Measurements from ENCODE around the gene MACROD2. TPM values are rescaled to one million over a fixed set of nuclear protein-coding genes. Genes with fewer than 3 reads are reported as not detected.

MACROD2 gene
- total RNA-seq, 1 donor from 2014 or later: 78.2 TPM

- Histone ChIP-seq H3K27ac (no peak overlapping the region), H3K4me3 (no peak overlapping the region), H3K9me3 (no peaks in the 10 kb centered on the region), H3K36me3 (no peaks in the 10 kb centered on the region), H3K27me3 (no peaks in the 10 kb centered on the region), H3K4me1 (peaks cover 8% of the 10 kb centered on the region)
- intact Hi-C loops (cut with DNase I): no loop called here
- ATAC-seq (no peak), DNase-seq (no peak)
- no peak for TF ChIP-seq CTCF (IDR thresholded peaks at IDR 0.05)
These were observed 712.7 kb downstream of the MACROD2 start for GRCh38 chr20:14707865-14708596.

- Histone ChIP-seq H3K4me3 (no peak overlapping the region), H3K27me3 (no peaks in the 10 kb centered on the region), H3K36me3 (no peaks in the 10 kb centered on the region), H3K27ac (no peak overlapping the region), H3K9me3 (no peaks in the 10 kb centered on the region), H3K4me1 (peaks cover 8% of the 10 kb centered on the region)
- intact Hi-C loops (cut with DNase I): no loop called here
- DNase-seq (no peak), ATAC-seq (no peak)
- TF ChIP-seq CTCF (IDR thresholded peaks at IDR 0.05): no peak
These were observed 714.1 kb downstream of the MACROD2 start for GRCh38 chr20:14709439-14709838.

DNA sequence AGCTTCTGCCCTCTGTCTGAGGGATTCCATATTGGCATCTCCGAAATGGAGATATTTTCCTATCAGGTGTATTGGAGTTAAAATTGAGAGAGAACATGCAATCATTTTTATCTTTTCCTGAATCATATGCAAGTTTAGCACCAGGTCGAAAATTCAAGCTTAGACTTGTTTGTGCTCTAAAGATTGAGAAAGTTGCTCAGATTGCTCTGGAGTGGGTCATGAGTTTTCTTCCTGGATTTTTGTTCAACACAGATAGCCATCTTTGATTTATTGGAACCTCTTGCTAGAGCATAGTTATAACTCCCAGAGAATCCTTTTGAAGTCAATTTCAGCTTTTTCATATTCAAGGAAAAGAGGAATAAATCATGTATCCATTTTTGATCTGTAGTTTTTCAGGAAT lies 715.6 kb downstream of the MACROD2 start:
- intact Hi-C loops (cut with DNase I): no loop called here
- Histone ChIP-seq H3K27ac (no peak overlapping the region), H3K36me3 (no peaks in the 10 kb centered on the region), H3K4me1 (peaks cover 8% of the 10 kb centered on the region), H3K27me3 (no peaks in the 10 kb centered on the region), H3K9me3 (no peaks in the 10 kb centered on the region), H3K4me3 (no peak overlapping the region)
- TF ChIP-seq CTCF (IDR thresholded peaks at IDR 0.05): no peak
- ATAC-seq (no peak), DNase-seq (no peak)

DNA sequence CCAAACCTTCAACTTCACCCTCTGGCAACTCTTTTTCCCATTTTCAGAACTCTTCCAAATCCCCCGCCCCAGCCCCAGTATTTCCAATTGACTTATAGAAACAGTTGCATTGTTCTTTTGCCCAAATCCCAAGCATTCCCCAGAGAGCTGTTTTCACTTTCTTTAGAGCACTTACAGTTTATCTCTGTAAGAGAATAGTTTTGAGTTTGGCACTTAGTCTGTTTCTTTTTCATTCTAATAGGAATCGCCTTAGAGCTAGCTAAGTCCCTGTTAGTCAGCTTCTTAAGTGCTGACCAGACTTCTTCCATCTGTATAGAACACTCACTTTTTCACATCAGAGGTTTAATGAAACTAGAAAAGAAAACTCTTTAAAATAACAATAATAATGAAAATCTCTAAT lies 716.3 kb downstream of the MACROD2 start:
- intact Hi-C loops (cut with DNase I): no loop called here

DNA sequence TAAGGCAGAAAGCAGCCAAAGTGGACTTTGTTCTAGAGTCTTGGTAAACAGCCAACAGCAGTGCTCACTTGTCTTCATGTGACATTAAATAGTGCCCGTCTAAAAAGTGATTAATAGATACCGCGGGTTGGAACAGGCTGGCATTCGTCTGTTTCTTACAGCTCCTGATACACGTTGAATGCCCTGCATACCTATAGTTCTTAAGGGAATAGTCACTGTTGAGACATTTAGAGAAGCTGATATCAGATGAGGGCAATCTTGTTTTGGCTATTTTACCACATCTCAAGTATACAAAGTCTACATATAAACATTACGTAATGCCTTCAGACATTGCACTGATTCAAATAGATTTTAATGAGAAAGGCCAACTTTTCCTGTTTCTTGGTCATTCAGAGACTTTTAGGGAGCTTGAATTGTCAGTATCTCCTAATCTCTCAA lies 717.0 kb downstream of the MACROD2 start:
- H3K27ac ChIP-seq: no peak overlapping the region

More for the DNA sequence above, 716.3 kb downstream of the MACROD2 start:
- Histone ChIP-seq H3K36me3 (no peaks in the 10 kb centered on the region), H3K27me3 (no peaks in the 10 kb centered on the region), H3K27ac (no peak overlapping the region), H3K4me1 (peaks cover 8% of the 10 kb centered on the region), H3K4me3 (no peak overlapping the region), H3K9me3 (no peaks in the 10 kb centered on the region)
- no peak for DNase-seq
- no peak for ATAC-seq
- TF ChIP-seq CTCF (IDR thresholded peaks at IDR 0.05): no peak

More for the DNA sequence above, 717.0 kb downstream of the MACROD2 start:
- Histone ChIP-seq H3K27me3 (no peaks in the 10 kb centered on the region), H3K9me3 (no peaks in the 10 kb centered on the region), H3K4me1 (peaks cover 8% of the 10 kb centered on the region), H3K36me3 (no peaks in the 10 kb centered on the region), H3K4me3 (no peak overlapping the region)
- ATAC-seq (peak; percentile 70), DNase-seq (no peak)
- no peak for TF ChIP-seq CTCF (IDR thresholded peaks at IDR 0.05)
- intact Hi-C loops (cut with DNase I): no loop called here

All from upper lobe of right lung (tissue), 1 donor.